NB4 (cell line): Measurements from ENCODE around the gene ILK.

Source experiments
- CTCF ChIP-seq: IDR thresholded peaks from one replicate; pipeline ENCODE4 v1.5.1; 2012; ENCODE audit warnings: low read depth, low read length
- MYC ChIP-seq: IDR thresholded peaks from 2 replicates; pipeline ENCODE4 v1.6.1; 2011; ENCODE audit warnings: low read depth, low read length
- POLR2A ChIP-seq: IDR thresholded peaks from 2 replicates; pipeline ENCODE4 v1.6.1; 2011; ENCODE audit warnings: mild to moderate bottlenecking; ENCODE audit not compliant: insufficient read length; ENCODE audit errors: extremely low read depth

DNA sequence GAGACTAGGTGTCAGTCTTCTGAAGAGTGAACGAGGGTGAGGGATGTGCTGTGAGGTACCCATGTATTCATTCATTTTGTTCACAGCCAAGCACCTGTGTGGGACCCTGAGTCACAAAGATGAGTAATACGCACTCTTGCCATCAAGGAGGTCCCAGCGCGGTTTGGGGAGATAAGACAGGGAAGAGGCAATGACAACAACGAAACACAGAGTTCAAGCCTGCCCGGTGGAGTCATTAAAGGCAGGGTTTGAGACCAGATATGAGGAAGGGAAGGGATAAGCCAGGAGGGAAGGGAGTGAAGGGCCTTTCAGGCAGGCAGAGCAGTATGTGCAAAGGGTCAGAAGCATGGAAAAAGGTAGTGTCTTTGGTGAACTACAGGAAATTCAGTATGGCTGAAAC, 47.4 kb downstream of the ILK start:
- no peak for TF ChIP-seq POLR2A
- no peak for TF ChIP-seq CTCF
- TF ChIP-seq MYC, result no peak
